Pancreas (tissue), 10 donors: ENCODE data around the gene POFUT1. TPM values are rescaled to one million over a fixed set of nuclear protein-coding genes. Genes with fewer than 3 reads are reported as not detected.

Source experiments
- ATAC-seq, 4 donors: fragments of 200-7000 bp; cut with Tn5 transposase; one replicate each; pipeline versions ENCODE4 v1.8.0 to v1.9.1; 2020; ENCODE audit warnings: mild to moderate bottlenecking in 4 of 4, moderate library complexity in 4 of 4
- DNase-seq, 6 donors: peaks; one replicate each; pipeline ENCODE4 v3.0.0-alpha.2; 2020
- FAIRE-seq: peaks from 2 replicates; lab custom pipeline; 2012; peaks lifted over from hg19 to GRCh38; lab: Jason Lieb, UNC
- H3K27ac ChIP-seq, 4 donors: fragments of 200-600 bp; sonication (generic); 1 replicate in 3 of 4; 2 replicates in 1 of 4; pipeline versions ENCODE4 v1.5.0 to v1.8.0; 2020
- H3K27me3 ChIP-seq, 4 donors: fragments of 200-600 bp; one replicate each; pipeline ENCODE4 v1.8.0; 2021
- H3K36me3 ChIP-seq, 3 donors: fragments of 200-600 bp; sonication (generic) in 1 of 3; one replicate each; pipeline versions ENCODE4 v1.5.0 to v1.8.0; 2020 to 2021
- H3K4me1 ChIP-seq, 3 donors: fragments of 200-600 bp; one replicate each; pipeline ENCODE4 v1.8.0; 2021
- H3K4me3 ChIP-seq, 4 donors: fragments of 200-600 bp; sonication (generic) in 2 of 4; one replicate each; pipeline versions ENCODE4 v1.5.0 to v1.8.0; 2020 to 2021
- H3K9me3 ChIP-seq, 4 donors: fragments of 200-600 bp; one replicate each; pipeline ENCODE4 v1.8.0; 2021
- CTCF ChIP-seq, 4 donors: fragments of 200-600 bp; sonication (generic) in 3 of 4; IDR thresholded peaks; one replicate each; pipeline versions ENCODE4 v1.5.0 to v1.8.0; 2021; ENCODE audit warnings: antibody characterized with exemption in 4 of 4
- WGBS, 2 donors: extraction: QIAGEN DNeasy Blood & Tissue Kit; methylation state at CpG; one replicate each; pipeline ENCODE4 v1.1.7; 2013; 5-methylcytosine and 5-hydroxymethylcytosine counted together
- intact Hi-C, 3 donors: fragments of 100-400 bp; cut with DNase I; formaldehyde crosslinking; loops; one replicate each; pipeline versions ENCODE4 v1.11.1 to v1.14.2; 2022
- polyA plus RNA-seq, 2 donors: library from polyadenylated mRNA; stranded (reverse); fragments of 200-250 nt; gene quantifications; one replicate each; pipeline ENCODE4 v1.2.3, GENCODE V29; 2013
- total RNA-seq, 6 donors: library from RNA; stranded (reverse); fragmentation: NEBNext Ultra II Directional in 4 of 6; extraction: Animal tissue kit (Norgen Biotek cat#: 25700) in 4 of 6; gene quantifications; one replicate each; pipeline versions ENCODE4 v1.2.1 to v1.2.4, GENCODE V29; 2021 to 2023
- donor health status: healthy with polysubstance abuse.
- donor health status: DM: no; HTN: no; CAD: no; lungs with moderate emphysema.
- donor health status: DM: no; HTN: no; CAD: no.
- donor health status: control.
- donor health status: control.
- donor health status: Bipolar disorder and iron deficiency.
- donor health status: DM: yes; HTN: yes; CAD: no.
- donor health status: DM: no; HTN: no; CAD: no.
- donor health status: DM: no; HTN: no; CAD: no.
- donor health status: DM: yes; HTN: yes; CAD: no.

POFUT1 gene
- total and polyA plus RNA-seq, 8 donors, result 7.3 to 20.7 (median 14.9) TPM

- H3K9me3 ChIP-seq, result no peaks in the 10 kb centered on the region
- no peak for DNase-seq
- no peak for FAIRE-seq
- no peak overlapping the region for H3K4me3 ChIP-seq
- H3K36me3 ChIP-seq, result peaks cover 0 to 13% (median 0%) of the 10 kb centered on the region in 3 donors
- intact Hi-C loops, result no loop called here
- no peak for TF ChIP-seq CTCF (IDR thresholded peaks at IDR 0.05)
- H3K27me3 ChIP-seq, result no peaks in the 10 kb centered on the region
- peak overlapping the region; percentile 41 to 81 (median 66) for H3K27ac ChIP-seq
- WGBS, 2 donors, result 34 to 39% methylated on average over 7 of the region's 7 CpGs
- peaks cover 19 to 35% (median 25%) of the 10 kb centered on the region in 3 donors for H3K4me1 ChIP-seq
- peak; percentile 16 to 48 (median 42) for ATAC-seq
Observed at GRCh38 chr20:32227306-32227705, 19.6 kb downstream of the POFUT1 start.

DNA sequence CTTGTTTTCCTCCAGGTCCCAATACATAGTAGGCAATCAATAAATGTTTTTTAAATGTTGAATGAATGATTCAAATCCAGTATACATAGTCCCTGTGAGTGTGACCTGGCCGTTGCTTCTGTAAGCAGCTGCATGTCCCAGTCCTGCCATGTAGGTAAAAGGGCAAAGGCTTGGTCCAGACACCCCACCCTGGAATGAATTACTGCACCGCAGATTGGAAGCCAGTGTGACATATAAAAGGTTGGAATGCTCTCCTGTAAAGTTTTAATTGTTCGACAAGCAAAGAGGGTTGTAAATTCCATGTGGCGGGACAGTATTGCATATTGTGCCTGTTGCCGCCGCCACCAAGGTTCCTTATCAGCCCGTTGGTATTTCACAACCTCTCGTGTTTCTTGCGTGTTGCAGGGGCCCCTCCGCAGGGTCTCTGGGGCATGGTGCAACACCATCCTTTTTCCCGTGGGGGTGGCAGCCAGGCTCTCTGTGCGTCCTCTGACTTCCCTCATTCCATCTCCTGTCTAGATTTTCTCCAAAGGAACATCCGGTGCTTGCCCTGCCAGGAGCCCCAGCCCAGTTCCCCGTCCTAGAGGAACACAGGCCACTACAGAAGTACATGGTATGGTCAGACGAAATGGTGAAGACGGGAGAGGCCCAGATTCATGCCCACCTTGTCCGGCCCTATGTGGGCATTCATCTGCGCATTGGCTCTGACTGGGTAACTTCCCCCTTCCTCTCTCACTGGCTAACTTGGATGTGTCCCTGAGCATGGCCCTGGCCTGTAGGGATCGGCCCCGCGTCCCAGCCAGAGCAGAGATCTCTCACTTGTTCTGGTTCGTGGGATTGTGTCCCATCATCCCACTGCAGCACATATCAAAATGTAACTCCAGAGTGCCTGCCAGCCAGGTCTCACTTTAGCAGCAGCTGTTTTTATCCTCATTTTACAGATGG is 20.3 kb downstream of the POFUT1 start:
- H3K4me3 ChIP-seq, result no peak overlapping the region
- intact Hi-C loops, result no loop called here

DNA sequence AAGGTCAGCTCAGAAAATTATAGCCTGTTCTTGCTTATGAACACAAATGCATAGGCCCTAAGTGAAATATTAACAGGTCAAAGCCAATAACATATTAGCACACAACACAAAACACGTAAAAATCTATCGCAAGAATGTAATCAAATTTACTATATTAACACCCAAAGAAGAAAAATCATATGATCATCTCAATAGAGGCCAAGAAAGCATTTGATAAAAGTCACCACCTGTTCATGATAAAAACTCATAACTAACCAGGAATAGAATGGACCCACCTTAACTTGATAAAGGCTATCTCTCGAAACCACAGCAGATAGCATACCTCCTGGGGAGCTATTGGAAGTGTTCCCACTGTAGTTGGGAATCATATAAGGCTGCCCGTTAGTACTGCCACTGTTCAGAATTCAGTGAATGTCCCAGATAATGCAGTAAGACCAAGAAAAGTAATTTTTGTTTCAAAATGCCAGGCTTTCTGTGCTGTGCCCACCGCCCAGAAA is 21.6 kb downstream of the POFUT1 start:
- DNase-seq (no peak), ATAC-seq (peak in 2 of 4 donors; percentile 35 to 38), FAIRE-seq (no peak)
- no peaks in the 10 kb centered on the region for H3K27me3 ChIP-seq
- H3K9me3 ChIP-seq, result no peaks in the 10 kb centered on the region
- peaks cover 0 to 19% (median 0%) of the 10 kb centered on the region in 3 donors for H3K36me3 ChIP-seq
- H3K4me3 ChIP-seq, result no peak overlapping the region
- intact Hi-C loops, result no loop called here
- 29 to 34% methylated on average over 5 of the region's 5 CpGs for WGBS, 2 donors
- peak overlapping the region in 3 of 4 donors; percentile 5 to 81 (median 72) for H3K27ac ChIP-seq
- no peak for TF ChIP-seq CTCF (IDR thresholded peaks at IDR 0.05)
- H3K4me1 ChIP-seq, result peaks cover 19 to 35% (median 25%) of the 10 kb centered on the region in 3 donors

More for the DNA sequence above, 20.3 kb downstream of the POFUT1 start:
- FAIRE-seq (no peak), ATAC-seq (peak; percentile 74 to 79 (median 75)), DNase-seq (peak in 4 of 6 donors; percentile 36 to 70 (median 56))
- H3K4me1 ChIP-seq, result peaks cover 19 to 35% (median 25%) of the 10 kb centered on the region in 3 donors
- H3K9me3 ChIP-seq, result no peaks in the 10 kb centered on the region
- TF ChIP-seq CTCF (IDR thresholded peaks at IDR 0.05), result no peak
- H3K27ac ChIP-seq, result peak overlapping the region; percentile 41 to 81 (median 66)
- 36 to 48% methylated on average over 22 of the region's 22 CpGs for WGBS, 2 donors
- H3K27me3 ChIP-seq, result no peaks in the 10 kb centered on the region
- H3K36me3 ChIP-seq, result peaks cover 0 to 15% (median 0%) of the 10 kb centered on the region in 3 donors

GRCh38 chr20:32230707-32231106 is 23.0 kb downstream of the POFUT1 start:
- no peak for TF ChIP-seq CTCF (IDR thresholded peaks at IDR 0.05)
- no peak overlapping the region for H3K27ac ChIP-seq
- H3K9me3 ChIP-seq, result no peaks in the 10 kb centered on the region
- DNase-seq (no peak), FAIRE-seq (no peak), ATAC-seq (no peak)
- no peaks in the 10 kb centered on the region for H3K27me3 ChIP-seq
- H3K36me3 ChIP-seq, result peaks cover 0 to 19% (median 0%) of the 10 kb centered on the region in 3 donors
- no peak overlapping the region for H3K4me3 ChIP-seq
- 95 to 96% methylated on average over 13 of the region's 13 CpGs for WGBS, 2 donors
- peaks cover 19 to 29% (median 27%) of the 10 kb centered on the region in 3 donors for H3K4me1 ChIP-seq
- intact Hi-C loops, result no loop called here
